GM19468 (cell line): ENCODE data around the gene PNKD.

Source experiments
- ATAC-seq: cut with Tn5 transposase; IDR thresholded peaks from one replicate; pipeline ENCODE4 v1.9.1; 2021; ENCODE audit warnings: mild to moderate bottlenecking, moderate library complexity, moderate number of reproducible peaks; ENCODE audit not compliant: unreplicated experiment; ENCODE audit errors: extremely low read depth

Gene PNKD, protein sequence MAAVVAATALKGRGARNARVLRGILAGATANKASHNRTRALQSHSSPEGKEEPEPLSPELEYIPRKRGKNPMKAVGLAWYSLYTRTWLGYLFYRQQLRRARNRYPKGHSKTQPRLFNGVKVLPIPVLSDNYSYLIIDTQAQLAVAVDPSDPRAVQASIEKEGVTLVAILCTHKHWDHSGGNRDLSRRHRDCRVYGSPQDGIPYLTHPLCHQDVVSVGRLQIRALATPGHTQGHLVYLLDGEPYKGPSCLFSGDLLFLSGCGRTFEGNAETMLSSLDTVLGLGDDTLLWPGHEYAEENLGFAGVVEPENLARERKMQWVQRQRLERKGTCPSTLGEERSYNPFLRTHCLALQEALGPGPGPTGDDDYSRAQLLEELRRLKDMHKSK

DNA sequence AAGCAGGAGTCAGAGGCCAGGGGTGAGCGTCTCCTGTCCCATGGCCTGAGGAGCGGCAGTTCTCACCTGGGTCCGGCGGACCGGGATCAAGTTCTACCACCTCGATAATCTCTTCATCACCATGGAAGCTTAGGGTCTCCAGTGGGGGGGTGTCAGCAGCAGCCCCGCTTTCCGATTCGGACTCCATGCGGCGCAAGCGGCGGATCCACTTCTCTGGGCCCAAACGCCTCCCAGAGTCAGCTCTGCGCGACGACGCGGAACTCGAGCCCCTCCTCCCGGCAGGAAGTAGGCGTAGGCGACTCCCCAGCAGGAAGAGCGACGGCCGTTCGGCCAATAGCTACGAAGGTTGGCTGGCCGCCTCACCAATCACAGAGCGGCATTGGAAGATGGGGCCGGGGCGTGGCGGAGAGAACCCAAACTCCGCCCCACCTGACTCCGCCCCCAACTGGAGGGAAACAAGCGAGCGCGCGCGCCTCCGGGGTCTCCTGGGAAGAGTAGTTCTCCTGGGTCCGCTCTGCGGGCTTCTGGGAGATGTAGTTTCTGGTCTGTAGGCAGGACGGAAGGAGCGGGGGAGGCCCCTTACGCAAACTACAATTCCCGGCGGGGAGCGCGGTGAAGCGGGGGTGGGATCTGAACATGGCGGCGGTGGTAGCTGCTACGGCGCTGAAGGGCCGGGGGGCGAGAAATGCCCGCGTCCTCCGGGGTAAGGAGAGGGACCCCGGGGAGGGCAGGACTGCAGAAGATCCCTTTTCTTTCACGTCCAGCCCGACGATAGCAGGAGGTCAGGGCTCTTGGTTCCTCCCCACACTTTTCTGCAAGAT lies at the start of gene PNKD, which contains the start of gene AAMP:
Gene PNKD, plus strand, starts transcription at position 620 of the 821 bp plus-strand sequence. Its CDS starts 17 bp downstream, at position 637.
Gene AAMP, minus strand, starts transcription at position 238 of the 821 bp plus-strand sequence. Its CDS starts 51 bp downstream, at position 187.
- peak; percentile 89 for ATAC-seq

DNA sequence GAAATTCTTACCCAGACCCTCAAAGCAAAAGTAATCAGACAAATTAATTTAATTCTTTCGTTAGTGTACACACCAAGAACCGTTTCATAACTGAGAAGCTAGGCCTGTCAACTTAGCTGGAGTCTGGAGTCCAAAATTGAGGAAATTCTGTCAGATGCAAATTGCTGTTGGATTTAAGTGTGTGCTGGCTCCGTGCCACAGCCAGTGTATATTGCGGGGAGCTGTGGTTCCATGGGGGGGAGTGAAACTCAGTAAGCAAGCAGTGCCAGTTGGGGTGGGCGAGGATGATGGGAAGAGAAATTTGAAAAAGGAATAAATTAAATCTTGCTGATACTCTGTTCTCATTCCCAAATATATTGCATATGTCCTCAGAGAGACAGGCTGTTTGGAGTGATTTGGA lies 49.3 kb upstream of the PNKD start:
- ATAC-seq, result no peak

DNA sequence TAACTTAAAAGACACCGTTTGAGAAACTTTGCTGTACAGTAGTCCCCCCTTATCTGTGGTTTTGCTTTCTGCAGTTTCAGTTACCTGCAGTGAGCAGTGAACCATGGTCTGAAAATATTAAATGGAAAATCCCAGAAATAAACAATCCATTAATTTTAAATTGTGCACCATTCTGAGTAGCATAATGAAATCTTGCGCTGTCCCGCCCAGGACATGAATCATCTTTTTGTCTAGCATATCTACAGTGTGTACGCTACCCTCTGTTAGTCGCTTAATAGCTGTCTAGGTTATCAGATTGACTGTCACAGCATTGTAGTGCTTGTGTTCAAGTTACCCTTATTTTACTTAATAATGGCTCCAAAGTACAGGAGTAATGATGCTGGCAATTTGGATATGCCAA lies 47.3 kb upstream of the PNKD start:
- ATAC-seq, result no peak

DNA sequence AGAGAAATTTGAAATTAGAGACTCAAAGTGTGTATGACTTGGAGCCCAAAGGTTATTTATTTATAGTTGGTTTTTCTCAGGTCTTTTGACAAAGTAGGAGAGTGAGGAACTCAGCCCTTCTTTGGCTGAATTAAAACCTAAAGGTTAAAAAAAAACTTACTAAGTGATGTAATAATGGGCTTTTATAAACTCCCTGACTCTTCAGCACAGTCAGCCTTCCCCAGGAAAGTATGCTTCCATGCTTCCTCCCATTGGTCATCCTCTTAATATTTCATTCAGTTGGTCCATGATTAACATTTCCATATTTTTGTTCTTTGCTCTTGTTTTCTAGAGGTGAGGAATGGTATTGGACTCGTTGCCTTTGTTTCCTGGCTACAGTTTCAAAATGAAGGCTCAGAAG lies 46.1 kb upstream of the PNKD start:
- ATAC-seq, result no peak

GRCh38 chr2:218226903-218227302 lies 43.4 kb upstream of the PNKD start:
- no peak for ATAC-seq

- ATAC-seq, result no peak
These were observed 41.8 kb upstream of the PNKD start for GRCh38 chr2:218228366-218229090.

- peak; percentile 57 for ATAC-seq
These were observed 41.1 kb upstream of the PNKD start for GRCh38 chr2:218229239-218229638.

DNA sequence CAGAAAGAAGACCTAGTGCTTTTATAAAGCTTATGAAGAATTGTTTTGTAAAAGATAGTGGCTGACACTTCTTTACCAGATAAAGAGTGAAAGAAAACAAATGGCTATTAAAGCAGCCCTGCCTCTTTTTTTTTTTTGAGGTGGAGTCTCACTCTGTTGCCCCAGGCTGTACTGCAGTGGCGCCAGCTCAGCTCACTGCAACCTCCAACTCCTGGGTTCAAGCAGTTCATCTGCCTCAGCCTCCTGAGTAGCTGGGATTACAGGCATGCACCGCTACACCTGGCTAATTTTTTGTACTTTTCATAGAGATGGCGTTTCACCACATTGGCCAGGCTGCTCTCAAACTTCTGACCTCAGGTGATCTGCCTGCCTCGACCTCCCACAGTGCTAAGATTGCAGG lies 40.5 kb upstream of the PNKD start:
- ATAC-seq, result no peak

DNA sequence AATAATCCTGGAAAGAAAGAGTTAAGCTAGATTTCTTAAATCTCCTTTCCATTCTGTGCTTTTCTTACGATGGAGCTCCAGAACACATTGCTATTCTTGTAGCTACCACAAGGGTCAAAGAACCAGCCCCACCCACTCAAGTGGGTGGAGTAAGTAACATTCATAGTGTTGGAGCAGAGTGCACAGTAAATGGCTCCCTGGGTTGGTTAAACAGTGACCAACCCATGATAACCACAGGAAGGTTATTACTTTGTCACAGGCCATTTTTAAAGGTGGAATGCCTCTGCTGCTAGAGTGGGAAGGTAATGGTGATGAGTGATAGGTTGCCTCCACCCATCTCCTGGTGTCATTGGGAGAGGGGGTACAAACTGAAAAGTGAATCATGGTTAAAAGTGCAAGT lies 39.4 kb upstream of the PNKD start:
- no peak for ATAC-seq

DNA sequence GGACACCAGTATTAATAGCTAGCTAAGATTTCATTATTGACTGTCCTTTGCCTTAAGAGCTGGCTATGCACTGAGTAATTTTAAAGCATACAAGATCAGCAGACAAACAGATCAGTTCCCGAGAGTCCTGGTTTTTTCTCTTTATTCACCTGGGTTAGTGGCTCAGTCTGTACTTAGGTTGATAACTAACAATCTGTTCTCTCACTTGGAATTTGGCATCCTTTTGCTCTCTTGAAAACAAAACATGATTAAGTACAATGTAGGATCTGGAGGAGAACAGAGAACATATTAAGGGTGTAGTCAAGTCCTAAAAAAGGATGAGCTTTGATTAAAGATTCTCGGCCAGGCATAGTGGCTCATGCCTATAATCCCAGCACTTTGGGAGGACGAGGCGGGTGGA lies 36.8 kb upstream of the PNKD start:
- no peak for ATAC-seq

- ATAC-seq, result no peak
These were observed 35.8 kb upstream of the PNKD start for GRCh38 chr2:218234521-218234920.

GRCh38 chr2:218235017-218235416 lies 35.3 kb upstream of the PNKD start:
- no peak for ATAC-seq

- ATAC-seq, result no peak
These were observed 33.5 kb upstream of the PNKD start for GRCh38 chr2:218236829-218237228.

- ATAC-seq, result no peak
These were observed 31.4 kb upstream of the PNKD start for GRCh38 chr2:218238887-218239286.

GRCh38 chr2:218244204-218244603 lies 26.1 kb upstream of the PNKD start:
- ATAC-seq, result no peak

DNA sequence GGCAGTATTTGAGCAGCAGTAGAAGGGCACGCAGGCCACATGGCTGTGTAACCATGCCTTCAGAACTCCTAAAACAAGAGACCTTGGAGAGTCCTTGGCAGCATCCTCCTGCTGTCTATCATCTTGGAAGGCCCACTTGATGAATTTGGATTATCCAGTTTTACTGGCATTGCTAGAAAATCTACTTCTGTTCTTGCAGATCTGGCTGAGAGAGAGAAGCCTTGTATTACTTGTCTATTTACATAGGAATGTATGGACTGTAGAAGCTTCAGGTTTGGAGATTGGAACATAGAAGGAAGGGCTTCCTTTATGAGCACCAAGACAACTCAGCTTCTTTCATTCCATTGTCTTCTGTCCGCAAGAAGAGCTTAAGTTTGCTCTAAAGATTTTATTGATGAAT lies 25.7 kb upstream of the PNKD start:
- no peak for ATAC-seq

DNA sequence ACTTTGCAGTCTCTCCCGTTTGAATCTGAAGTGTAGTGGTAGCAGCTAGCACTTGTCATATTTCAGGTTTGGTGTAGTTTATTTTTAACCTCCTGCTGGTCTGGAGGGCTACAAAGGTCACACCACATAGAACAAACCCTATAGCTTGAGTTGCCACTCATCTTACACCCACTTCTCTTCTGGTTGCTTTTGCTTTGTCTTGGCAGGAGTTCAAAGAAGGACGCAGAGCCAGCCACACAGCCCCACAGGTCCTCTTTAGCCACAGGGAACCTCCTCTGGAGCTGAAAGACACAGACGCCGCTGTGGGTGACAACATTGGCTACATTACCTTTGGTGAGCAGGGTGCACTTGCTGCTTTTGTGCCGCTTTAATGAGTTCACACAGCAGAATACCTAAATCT lies 25.1 kb upstream of the PNKD start:
- ATAC-seq, result no peak

DNA sequence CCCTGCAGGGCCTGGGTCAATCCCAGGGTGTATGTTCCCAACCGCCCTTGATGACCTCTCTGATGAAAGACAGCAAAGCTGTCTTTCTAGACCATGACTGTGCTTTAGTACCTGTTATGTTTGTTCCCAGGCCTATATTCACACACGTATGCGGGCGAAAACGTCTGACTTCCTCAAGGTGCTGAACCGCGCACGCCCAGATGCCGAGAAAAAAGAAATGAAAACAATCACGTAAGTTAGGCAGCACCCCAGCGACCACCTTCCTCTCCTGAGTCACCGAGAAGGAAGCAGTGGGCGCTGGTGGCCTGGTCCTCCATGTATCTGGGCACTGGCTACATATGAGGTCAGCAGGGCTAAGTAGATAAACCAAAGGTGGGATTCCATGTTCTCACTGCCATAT lies 20.6 kb upstream of the PNKD start:
- ATAC-seq, result no peak

DNA sequence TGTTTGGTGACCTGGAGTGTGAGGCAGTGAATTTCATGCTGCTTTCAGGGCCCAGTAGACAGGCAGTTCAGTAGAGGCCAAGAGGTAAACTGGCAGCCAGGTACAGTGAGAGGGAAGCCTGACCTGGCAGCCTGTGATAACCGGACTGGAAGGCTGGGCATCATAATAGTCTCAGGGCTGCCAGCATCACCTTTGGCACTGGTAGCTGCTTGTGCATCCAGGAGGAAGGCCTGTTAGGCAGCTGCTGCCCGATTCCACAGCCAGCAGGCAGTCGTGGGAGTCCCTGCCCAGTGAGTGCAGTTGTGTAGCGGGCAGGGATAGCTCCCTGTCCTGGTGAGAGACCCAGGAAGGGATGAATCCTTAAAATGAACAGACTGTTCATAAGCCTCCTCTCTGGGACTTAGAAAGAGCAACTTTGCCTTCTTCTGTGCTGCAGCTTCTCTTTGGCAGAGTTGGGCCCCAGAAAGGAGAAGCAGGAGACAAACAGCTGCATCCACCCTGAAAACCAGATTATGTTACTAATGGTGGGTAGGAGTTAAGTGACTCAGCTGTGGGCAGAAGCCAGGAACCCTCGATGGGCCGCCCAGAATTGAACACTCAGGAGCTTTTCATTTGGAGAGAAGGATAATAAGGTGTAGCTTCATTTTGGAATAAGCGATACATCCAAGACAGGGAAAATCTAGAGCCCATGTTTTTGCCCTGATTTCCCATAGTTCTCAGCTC lies 17.6 kb upstream of the PNKD start:
- ATAC-seq, result no peak

- no peak for ATAC-seq
These were observed 17.1 kb upstream of the PNKD start for GRCh38 chr2:218253232-218253625.
